ENCODE results near the gene MKLN1.

The MKLN1 gene

DNA sequence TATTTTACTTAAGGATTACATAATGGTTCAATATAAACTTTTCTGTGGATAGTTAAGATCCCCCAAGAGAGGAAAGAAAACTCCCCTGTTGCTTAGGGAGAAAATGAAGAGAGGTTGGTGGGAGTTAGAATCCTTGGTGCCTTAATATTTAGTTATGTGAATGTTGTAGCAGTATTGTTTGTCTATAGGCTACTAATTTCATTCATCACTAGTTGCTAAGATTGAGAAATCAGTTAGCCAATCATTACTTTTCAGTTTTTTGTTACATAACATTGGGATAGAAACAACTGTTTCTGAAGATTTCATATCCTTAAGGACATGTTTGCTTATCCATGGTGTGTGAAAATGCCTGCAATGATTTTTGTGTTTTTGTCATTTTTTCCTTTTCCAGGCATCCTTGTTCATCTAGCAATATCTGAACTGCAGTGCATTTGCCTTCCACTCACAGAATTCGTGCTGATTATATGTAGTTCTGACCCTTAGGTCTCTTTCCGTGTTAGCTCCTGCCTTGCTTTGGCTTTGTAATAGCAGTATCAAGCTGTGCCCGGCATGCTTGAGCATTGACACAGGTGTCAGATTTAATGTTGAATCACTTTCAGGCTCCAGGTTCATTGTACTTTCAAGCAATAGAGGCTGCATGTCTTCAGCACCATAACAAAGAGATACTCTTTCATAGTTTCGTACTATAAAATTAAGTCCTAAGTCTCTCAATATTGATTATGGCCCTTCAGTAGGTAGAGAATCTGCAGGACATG is 143.8 kb downstream of the MKLN1 start:
- DNase-seq: no peak

- DNase-seq: no peak
Observed at GRCh38 chr7:131476740-131477139, 149.1 kb downstream of the MKLN1 start.

DNA sequence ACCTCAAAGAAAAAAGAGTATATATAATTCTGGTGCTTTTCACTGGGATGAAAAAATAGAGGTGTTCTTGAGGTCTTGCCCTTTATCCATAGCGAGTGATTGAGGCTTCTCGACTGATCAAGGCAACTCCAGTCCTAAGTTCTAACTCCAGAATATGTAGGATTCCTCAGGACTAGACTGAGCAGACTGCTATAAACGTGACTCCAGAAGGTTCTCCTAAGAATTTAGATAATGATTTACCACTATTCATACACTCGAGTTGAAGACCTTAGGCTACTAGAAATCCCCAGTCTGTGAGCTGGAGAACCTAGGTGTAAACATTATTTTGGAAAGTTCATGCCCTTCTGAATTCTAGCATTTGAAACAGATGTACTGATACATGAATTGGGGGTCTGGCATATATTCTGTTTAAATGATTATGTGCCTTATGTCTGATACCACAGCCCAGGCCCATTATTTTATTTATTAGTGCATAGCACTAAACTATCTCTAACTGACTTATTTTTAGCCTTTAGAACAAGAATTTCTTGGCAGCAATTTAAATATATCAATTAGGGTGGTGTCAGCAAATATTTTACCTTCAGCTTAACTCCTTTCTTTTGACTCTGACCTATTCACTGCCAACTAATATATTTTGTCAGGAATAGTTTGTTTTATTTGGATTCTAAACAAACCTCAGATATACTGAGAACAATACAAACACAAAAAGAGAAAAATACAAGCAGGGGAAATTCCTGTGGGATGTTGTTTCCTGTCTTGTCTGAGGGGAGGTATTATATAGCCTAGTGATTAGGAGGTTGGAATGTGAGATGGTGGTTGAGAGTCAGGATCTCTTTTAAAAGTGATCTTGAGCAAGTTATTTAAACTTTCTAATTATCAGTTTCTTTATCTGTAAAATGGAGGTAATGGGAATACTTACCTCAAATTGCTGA is 153.0 kb downstream of the MKLN1 start:
- no peak for DNase-seq

DNA sequence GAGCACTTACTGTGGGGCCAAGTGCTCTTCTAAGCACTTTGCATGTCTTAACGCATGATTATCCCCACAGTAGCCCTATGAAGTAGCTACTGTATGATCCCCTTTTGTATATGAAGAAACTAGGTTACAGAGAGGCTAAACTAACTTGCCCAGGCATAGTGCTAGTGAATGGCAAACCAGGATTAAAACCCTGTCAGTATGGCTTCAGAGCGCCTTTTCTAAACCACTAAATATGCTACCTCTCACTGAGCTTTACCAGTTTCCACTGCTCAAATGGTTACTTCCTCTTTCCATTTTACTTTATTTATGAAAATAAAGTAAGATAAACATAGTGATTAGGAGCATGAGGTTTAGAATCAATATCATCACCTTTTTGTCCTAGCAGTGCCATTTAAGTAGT is 155.1 kb downstream of the MKLN1 start:
- no peak for DNase-seq

- no peak for DNase-seq
Observed at GRCh38 chr7:131483586-131483985, 155.9 kb downstream of the MKLN1 start.

DNA sequence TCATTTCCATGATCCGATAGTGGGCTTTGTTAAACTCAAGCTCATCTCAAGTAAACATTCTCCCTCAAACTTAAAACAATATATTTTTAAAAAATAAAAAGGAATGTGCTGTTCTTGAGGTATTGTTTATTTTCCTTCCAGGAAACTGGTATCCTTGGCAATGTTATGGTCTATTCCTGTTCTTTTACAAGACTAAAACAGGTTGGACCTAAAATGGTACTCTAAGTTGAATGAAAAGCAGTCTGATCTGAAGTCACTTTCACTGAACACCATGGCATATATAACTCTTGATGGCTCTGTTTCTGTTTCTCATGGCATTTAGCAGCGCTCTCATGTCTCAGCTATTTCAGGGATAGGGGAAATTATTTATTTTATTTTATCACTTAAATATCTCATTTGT is 158.7 kb downstream of the MKLN1 start:
- no peak for DNase-seq

DNA sequence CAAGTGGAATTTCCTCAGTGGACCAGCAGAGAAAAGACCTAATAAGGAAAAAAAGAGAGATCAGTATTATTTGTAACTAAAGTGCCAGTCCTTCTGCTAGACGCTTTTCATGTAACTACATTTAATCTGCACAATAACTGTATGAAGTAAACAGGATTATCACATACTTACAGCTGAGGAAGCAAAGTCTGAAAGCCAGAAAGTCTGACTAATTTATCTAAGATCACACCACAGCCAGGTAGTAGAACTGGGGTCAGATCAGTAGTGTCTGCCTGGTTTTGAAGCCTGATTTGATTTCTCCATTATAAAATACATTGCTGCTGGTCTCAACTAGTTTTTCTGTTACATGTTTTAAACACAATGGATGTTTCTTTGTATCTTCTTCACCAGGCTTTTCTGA is 159.5 kb downstream of the MKLN1 start:
- no peak for DNase-seq

- DNase-seq: no peak
Observed at GRCh38 chr7:131488361-131488760, 160.7 kb downstream of the MKLN1 start.

GRCh38 chr7:131489196-131489595 is 161.5 kb downstream of the MKLN1 start:
- DNase-seq: no peak

GRCh38 chr7:131489881-131490280 is 162.2 kb downstream of the MKLN1 start:
- DNase-seq: no peak

DNA sequence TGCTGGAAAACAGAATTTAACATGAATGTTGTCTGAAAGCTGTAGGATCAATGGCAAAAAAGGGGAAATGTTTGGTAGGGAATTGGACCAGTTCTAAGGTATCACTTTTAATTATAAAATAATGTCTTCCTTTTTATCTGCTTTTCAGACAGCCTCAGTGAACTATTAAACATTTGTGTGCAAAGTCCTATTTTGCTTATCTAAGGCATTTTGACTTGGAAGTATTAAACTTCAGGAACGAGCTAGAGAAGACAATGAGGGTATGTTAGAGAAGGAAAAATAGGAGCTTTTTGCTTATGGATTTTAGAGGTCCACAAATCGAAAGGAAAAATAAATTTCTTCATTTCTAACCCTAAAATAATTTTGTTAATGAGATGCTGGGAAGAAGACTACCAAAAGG is 165.4 kb downstream of the MKLN1 start:
- DNase-seq: no peak

GRCh38 chr7:131493581-131493980 is 165.9 kb downstream of the MKLN1 start:
- no peak for DNase-seq

GRCh38 chr7:131494182-131494581 is 166.5 kb downstream of the MKLN1 start:
- no peak for DNase-seq

DNA sequence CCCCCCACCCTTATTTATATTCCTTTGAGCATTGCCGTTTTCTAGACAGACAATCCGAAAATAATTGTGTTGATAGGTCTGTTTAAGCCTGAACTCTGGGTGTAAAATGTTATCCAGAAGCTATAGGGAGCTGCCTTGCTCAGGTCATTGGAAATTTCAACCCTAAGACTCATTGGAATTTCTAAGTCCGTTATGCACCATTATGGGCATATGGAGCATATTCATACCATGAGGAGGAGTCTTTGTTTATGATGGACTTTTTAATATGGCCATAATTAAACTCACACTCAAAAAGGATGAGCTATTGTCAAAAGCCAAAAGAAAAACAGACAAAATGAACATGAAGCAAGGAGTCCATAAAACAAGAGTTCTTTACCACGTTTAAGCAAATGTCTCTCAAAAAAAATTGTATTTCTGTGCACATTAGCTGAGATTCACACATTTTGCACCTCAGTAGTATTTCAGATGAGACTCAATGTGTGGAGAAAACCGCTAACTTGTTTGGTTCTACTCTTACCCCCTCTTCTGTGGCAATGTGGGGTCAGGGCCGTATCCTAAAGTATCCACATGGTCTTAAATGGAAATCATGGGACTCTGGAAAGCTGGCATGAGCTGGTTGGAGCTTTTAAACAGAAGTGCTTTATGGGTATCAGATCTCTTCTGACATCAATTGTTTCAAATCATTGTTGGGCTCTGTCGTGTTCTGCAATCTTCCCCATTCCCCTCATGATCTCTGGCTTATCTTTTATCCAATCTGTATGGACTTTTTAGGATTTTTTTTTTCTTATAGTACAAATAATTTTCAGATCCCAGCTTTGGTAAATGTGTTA is 168.2 kb downstream of the MKLN1 start:
- DNase-seq: no peak

DNA sequence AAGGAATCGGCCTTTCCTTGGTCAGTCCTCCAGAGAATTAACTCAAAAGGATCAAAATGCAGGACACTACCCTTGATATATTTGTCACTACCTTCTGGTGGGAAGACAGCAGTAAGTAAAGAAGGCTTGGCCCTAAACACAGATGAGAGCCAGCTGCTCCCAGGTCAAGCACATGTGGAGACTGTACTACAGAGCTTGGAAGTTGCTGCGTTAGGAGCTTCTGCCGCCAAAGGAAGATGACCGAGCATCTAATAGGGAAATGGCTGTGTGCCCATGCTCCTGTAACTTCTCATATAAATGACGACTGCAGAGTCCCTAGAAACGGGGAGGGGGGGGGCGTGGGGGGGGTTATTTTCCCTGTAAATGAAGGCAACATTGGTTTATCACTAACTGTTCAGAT is 169.8 kb downstream of the MKLN1 start:
- DNase-seq: no peak

DNA sequence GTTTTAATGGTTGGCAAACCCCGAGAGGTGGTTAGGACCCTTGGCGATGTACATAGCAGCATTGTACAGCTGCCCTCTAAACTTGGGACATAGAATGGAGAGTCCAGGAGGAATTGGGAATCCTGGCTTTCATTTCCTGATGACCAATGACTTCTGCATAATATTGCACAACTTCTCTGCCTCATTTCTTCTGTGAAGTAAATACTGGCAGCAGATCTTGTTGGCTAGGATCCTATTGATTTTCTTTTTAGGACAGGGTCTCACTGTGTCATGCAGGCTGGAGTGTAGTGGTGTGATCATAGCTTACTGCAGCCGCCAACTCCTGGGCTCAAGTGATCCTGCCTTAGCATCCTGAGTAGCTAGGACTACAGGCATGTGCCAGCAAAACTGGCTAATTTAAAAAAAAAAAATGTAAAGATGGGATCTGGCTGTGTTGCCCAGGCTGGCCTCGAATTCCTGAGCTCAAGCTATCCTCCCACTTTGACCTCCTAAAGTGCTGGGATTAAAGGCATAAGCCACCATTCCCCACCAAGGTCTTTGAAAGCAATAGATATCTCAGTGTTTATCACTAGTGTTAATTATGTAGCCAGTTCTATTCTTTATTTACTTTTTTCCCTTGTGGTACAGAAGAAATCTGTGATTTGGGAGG is 170.7 kb downstream of the MKLN1 start:
- no peak for DNase-seq

- no peak for DNase-seq
Observed at GRCh38 chr7:131499801-131500200, 172.1 kb downstream of the MKLN1 start.

DNA sequence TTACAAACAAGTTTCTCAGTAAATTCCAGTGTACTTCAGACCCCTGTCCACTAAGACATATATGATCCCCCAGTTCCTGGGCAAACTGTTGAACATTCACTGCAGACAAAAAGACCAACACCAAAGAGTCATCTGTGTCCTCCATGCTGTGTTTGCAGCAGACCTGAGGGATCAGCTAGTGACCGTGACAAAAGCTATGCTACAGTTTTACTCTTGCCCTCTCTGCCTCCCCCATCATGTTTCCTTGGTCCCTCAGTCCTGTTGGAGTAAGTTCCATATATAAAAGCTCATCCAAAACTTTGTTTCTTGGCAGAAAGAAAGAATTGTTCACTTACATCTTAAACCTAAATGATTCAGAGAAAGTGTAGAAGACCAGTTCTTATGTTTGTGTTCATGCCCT is 172.7 kb downstream of the MKLN1 start:
- DNase-seq: no peak

GRCh38 chr7:131501422-131501821 is 173.7 kb downstream of the MKLN1 start:
- DNase-seq: peak in 4 of 6 experiments; percentile 8 to 60 (median 52)

- DNase-seq: no peak
Observed at GRCh38 chr7:131501930-131502685, 174.4 kb downstream of the MKLN1 start.

GRCh38 chr7:131502810-131503508 is 175.3 kb downstream of the MKLN1 start:
- peak in 2 of 6 experiments; percentile 18 to 25 for DNase-seq
